Osteoblast (primary cell): ENCODE measurements around the gene CIZ1. TPM values are rescaled to one million over a fixed set of nuclear protein-coding genes. Genes with fewer than 3 reads are reported as not detected.
A peak's percentile ranks its signal among the peaks of the same experiment; 100 is the strongest.

Experiments
- DNase-seq: peaks from one replicate; pipeline ENCODE4 v3.0.0; 2011; ENCODE audit warnings: low spot score, mixed read lengths; ENCODE audit not compliant: insufficient read length; ENCODE audit errors: missing footprints
- H2AFZ ChIP-seq: 2 replicates; pipeline ENCODE4 v1.6.0; 2011; ENCODE audit warnings: mild to moderate bottlenecking, low read length
- H3K27ac ChIP-seq: 2 replicates; pipeline ENCODE4 v1.5.1; 2011; ENCODE audit warnings: mild to moderate bottlenecking, low read depth, low read length, moderate library complexity
- H3K27me3 ChIP-seq: 2 replicates; pipeline ENCODE4 v1.6.0; 2012; ENCODE audit warnings: mild to moderate bottlenecking, control low read depth, inconsistent platforms, low read length, moderate library complexity; ENCODE audit not compliant: insufficient read depth
- H3K36me3 ChIP-seq: 2 replicates; pipeline ENCODE4 v1.5.1; 2011; ENCODE audit warnings: mild to moderate bottlenecking, low read length, control low read depth, moderate library complexity; ENCODE audit not compliant: insufficient read depth
- H3K4me1 ChIP-seq: 2 replicates; pipeline ENCODE4 v1.5.1; 2011; ENCODE audit warnings: mild to moderate bottlenecking, low read length, control low read depth, moderate library complexity; ENCODE audit not compliant: insufficient read depth
- H3K4me2 ChIP-seq: 2 replicates; pipeline ENCODE4 v1.6.0; 2011; ENCODE audit warnings: mild to moderate bottlenecking, low read length; ENCODE audit not compliant: insufficient read depth
- H3K4me3 ChIP-seq: fragments of 200-600 bp; sonication (generic); 3 replicates; pipeline ENCODE4 v1.5.1; 2012; ENCODE audit warnings: mild to moderate bottlenecking, low read length, inconsistent platforms; ENCODE audit not compliant: insufficient read depth
- H3K79me2 ChIP-seq: 2 replicates; pipeline ENCODE4 v1.6.0; 2012; ENCODE audit warnings: mild to moderate bottlenecking, low read length, control low read depth, inconsistent platforms; ENCODE audit not compliant: insufficient read depth
- H3K9me3 ChIP-seq: 2 replicates; pipeline ENCODE4 v1.5.1; 2011; ENCODE audit warnings: low read depth, low read length, control low read depth
- H4K20me1 ChIP-seq: 2 replicates; pipeline ENCODE4 v1.6.0; 2012; ENCODE audit warnings: mild to moderate bottlenecking, low read length, control low read depth; ENCODE audit not compliant: insufficient read depth
- CTCF ChIP-seq: IDR thresholded peaks from 2 replicates; pipeline ENCODE4 v1.5.1; 2011; ENCODE audit warnings: mild to moderate bottlenecking, low read depth, low read length, moderate library complexity; ENCODE audit errors: extremely low read depth
- total RNA-seq: library from RNA; depleted of rRNA; stranded (reverse); fragments of >200 nt; gene quantifications from 2 replicates; pipeline ENCODE4 v1.2.3, GENCODE V29; 2012

The CIZ1 gene
- total RNA-seq, 1 donor, result 33.7 TPM

- H3K27me3 ChIP-seq, result no peaks in the 10 kb centered on the region
- no peak for TF ChIP-seq CTCF
- no peaks in the 10 kb centered on the region for H3K36me3 ChIP-seq
- no peak overlapping the region for H3K4me2 ChIP-seq
- DNase-seq, result peak; percentile 34
- H3K4me3 ChIP-seq, result no peak overlapping the region
- H4K20me1 ChIP-seq, result no peaks in the 10 kb centered on the region
- no peaks in the 10 kb centered on the region for H3K4me1 ChIP-seq
- H3K9me3 ChIP-seq, result no peaks in the 10 kb centered on the region
- H3K27ac ChIP-seq, result no peak overlapping the region
- no peak overlapping the region for H2AFZ ChIP-seq
- H3K79me2 ChIP-seq, result no peaks in the 10 kb centered on the region
These were observed 48.8 kb downstream of the CIZ1 start for GRCh38 chr9:128142596-128142995.

- H3K9me3 ChIP-seq, result no peaks in the 10 kb centered on the region
- no peaks in the 10 kb centered on the region for H3K79me2 ChIP-seq
- no peak overlapping the region for H2AFZ ChIP-seq
- peak; percentile 68 for DNase-seq
- no peak overlapping the region for H3K4me3 ChIP-seq
- H3K27me3 ChIP-seq, result no peaks in the 10 kb centered on the region
- H3K27ac ChIP-seq, result no peak overlapping the region
- no peaks in the 10 kb centered on the region for H3K36me3 ChIP-seq
- H3K4me2 ChIP-seq, result no peak overlapping the region
- H3K4me1 ChIP-seq, result peaks cover 2% of the 10 kb centered on the region
- H4K20me1 ChIP-seq, result no peaks in the 10 kb centered on the region
- TF ChIP-seq CTCF, result no peak
These were observed 49.3 kb downstream of the CIZ1 start for GRCh38 chr9:128142061-128142460.

GRCh38 chr9:128141604-128142003 is 49.8 kb downstream of the CIZ1 start:
- Histone ChIP-seq H3K27me3 (no peaks in the 10 kb centered on the region), H4K20me1 (no peaks in the 10 kb centered on the region), H3K27ac (no peak overlapping the region), H3K9me3 (no peaks in the 10 kb centered on the region), H3K4me3 (no peak overlapping the region), H3K79me2 (no peaks in the 10 kb centered on the region), H2AFZ (no peak overlapping the region), H3K4me2 (no peak overlapping the region), H3K36me3 (no peaks in the 10 kb centered on the region), H3K4me1 (peaks cover 6% of the 10 kb centered on the region)
- TF ChIP-seq CTCF, result no peak
- peak; percentile 53 for DNase-seq

GRCh38 chr9:128139621-128140020 is 51.8 kb downstream of the CIZ1 start:
- TF ChIP-seq CTCF, result no peak
- H3K4me3 ChIP-seq, result no peak overlapping the region
- no peaks in the 10 kb centered on the region for H3K9me3 ChIP-seq
- H2AFZ ChIP-seq, result no peak overlapping the region
- H3K27me3 ChIP-seq, result peaks cover 8% of the 10 kb centered on the region
- H3K36me3 ChIP-seq, result no peaks in the 10 kb centered on the region
- no peak overlapping the region for H3K4me2 ChIP-seq
- no peaks in the 10 kb centered on the region for H4K20me1 ChIP-seq
- H3K4me1 ChIP-seq, result peaks cover 6% of the 10 kb centered on the region
- no peak overlapping the region for H3K27ac ChIP-seq
- DNase-seq, result no peak
- no peaks in the 10 kb centered on the region for H3K79me2 ChIP-seq
